ENCODE measurements around the gene AASS.

The AASS gene

GRCh38 chr7:122035876-122036275 is 108.2 kb downstream of the AASS start:
- DNase-seq: no peak

- no peak for DNase-seq
These were observed 110.4 kb downstream of the AASS start for GRCh38 chr7:122033641-122034040.

GRCh38 chr7:122027058-122027457 is 117.0 kb downstream of the AASS start:
- no peak for DNase-seq

Data from CD4-positive, alpha-beta T cell treated with Interleukin-15 for 1 hour (primary cell).